ENCODE measurements around the gene TMCC1. TPM values are rescaled to one million over a fixed set of nuclear protein-coding genes. Genes with fewer than 3 reads are reported as not detected.
"Not testable (repeated sequence)": the region's sequence is repeated elsewhere in the genome, so short reads cannot be mapped to it uniquely, and the experiment has no call there.

The TMCC1 gene
- total RNA-seq, 2 donors from 2014 or later: 20.0 to 21.7 TPM

DNA sequence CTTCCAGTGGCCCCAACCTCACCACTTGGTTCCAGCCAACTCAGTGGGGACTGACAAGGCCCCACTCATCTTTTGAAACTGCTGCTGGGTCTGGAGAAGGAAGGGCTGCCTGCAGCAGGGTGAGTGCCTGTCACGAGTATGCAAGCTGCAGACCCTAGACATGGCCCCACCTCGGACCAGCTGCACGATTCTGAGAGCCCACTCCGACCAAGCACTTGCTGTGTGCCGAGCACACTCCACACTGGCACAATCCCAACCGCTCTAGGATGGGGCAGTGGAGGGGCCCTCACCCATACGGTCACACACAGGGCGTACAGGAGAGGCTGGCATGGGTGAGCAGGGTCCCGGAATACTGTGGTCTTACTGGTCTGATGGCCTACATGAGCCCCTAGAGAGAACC lies 279.1 kb downstream of the TMCC1 start:
- no peak for DNase-seq (ENCODE audit: low spot score)
- H3K27me3 ChIP-seq: no peaks in the 10 kb centered on the region
- peak overlapping the region; percentile 63 to 76 for H3K27ac ChIP-seq
- no peak overlapping the region for H3K4me3 ChIP-seq
- H3K9me3 ChIP-seq: no peaks in the 10 kb centered on the region
- peaks cover 0 to 90% of the 10 kb centered on the region in 2 donors for H3K4me1 ChIP-seq
- no peak for TF ChIP-seq CTCF (IDR thresholded peaks at IDR 0.05)
- no peaks in the 10 kb centered on the region for H3K36me3 ChIP-seq

DNA sequence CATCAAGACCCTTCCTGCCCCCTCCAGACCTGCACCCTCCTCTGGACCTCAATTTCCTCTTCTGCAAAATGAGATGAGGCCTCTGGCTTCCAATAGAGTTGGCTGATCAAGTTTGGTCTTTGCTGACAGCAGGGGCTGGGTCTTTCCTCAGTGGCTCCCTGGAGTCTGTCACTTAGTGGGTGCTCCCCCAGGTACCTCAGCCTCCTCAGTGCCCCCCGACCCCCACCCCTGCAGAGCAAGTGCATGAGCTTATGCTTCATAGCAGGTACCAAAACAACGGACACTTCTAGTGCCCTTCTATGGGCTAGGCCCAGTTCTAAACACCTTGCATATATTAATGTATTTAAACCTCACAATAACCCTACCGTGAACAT lies 280.2 kb downstream of the TMCC1 start:
- no peak for DNase-seq (ENCODE audit: low spot score)
- H3K4me1 ChIP-seq: peaks cover 0 to 90% of the 10 kb centered on the region in 2 donors
- H3K27ac ChIP-seq: peak overlapping the region; percentile 63 to 68
- no peaks in the 10 kb centered on the region for H3K27me3 ChIP-seq
- no peaks in the 10 kb centered on the region for H3K36me3 ChIP-seq
- H3K4me3 ChIP-seq: no peak overlapping the region
- H3K9me3 ChIP-seq: no peaks in the 10 kb centered on the region
- no peak for TF ChIP-seq CTCF (IDR thresholded peaks at IDR 0.05)

- Histone ChIP-seq H3K27ac (peak overlapping the region; percentile 63 to 68), H3K36me3 (no peaks in the 10 kb centered on the region), H3K4me3 (no peak overlapping the region), H3K9me3 (no peaks in the 10 kb centered on the region), H3K4me1 (peaks cover 0 to 90% of the 10 kb centered on the region in 2 donors), H3K27me3 (no peaks in the 10 kb centered on the region)
- DNase-seq (ENCODE audit: low spot score): no peak
- TF ChIP-seq CTCF (IDR thresholded peaks at IDR 0.05): no peak
Measured at GRCh38 chr3:129612534-129613366, 280.8 kb downstream of the TMCC1 start.

DNA sequence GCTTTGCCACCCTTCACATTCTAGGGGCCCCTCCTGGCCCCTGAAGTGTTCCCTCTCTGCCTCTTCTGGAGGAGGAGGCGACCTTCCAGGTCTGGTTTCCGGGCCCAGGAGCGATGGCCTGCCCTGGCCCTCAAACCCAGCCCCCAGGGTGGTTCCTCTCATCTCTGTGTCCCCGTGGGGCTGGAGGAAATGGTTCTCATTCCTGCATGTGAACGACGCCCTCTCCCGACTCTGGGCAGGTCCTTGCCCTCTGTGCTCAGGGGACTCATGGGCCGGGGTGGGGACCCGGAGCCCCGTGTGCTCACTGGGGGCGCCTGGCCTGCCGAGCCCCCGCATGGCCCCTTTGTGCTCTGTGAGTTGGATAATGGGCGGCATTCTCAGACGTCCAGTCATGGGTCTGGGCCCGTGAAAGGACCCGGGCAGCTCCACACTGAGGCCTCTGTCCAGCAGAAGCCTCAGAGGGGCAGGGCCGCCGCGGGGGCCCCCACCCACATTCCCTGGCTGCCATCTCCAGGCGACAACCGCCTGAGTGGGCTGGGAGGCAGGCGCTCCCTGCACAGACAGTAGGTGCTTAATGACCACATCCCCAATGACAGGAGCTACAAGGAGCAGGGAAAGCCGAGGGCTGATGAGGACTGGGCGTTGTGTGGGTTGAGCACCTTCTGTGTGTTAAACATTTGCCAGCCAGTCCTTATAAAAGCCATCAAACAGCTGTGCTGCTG lies 281.5 kb downstream of the TMCC1 start:
- Histone ChIP-seq H3K4me1 (peaks cover 0 to 90% of the 10 kb centered on the region in 2 donors), H3K27ac (peak overlapping the region; percentile 63 to 68), H3K4me3 (no peak overlapping the region), H3K36me3 (no peaks in the 10 kb centered on the region), H3K9me3 (no peaks in the 10 kb centered on the region), H3K27me3 (no peaks in the 10 kb centered on the region)
- no peak for DNase-seq (ENCODE audit: low spot score)
- TF ChIP-seq CTCF (IDR thresholded peaks at IDR 0.05): no peak

DNA sequence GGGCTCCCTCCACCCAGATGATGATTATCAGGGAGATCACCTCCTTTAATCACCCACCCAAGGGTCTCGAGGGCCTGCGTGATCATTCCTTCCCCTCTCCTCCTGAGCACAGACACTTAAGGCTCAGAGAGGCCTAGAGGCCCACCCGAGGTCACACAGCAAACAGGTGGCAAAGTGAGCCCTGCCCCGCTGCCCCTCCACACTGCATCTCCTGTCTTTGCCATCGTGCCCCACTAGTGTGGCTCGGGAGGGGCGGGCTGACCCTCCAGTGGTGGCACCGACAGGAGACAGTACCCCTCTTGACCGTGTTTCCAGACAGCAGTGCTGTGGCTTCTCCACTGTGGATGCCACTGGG lies 282.1 kb downstream of the TMCC1 start:
- H3K27me3 ChIP-seq: no peaks in the 10 kb centered on the region
- no peak overlapping the region for H3K4me3 ChIP-seq
- H3K36me3 ChIP-seq: no peaks in the 10 kb centered on the region
- no peak for DNase-seq (ENCODE audit: low spot score)
- TF ChIP-seq CTCF (IDR thresholded peaks at IDR 0.05): no peak
- H3K27ac ChIP-seq: peak overlapping the region; percentile 63 to 68
- peaks cover 0 to 84% of the 10 kb centered on the region in 2 donors for H3K4me1 ChIP-seq
- H3K9me3 ChIP-seq: no peaks in the 10 kb centered on the region

DNA sequence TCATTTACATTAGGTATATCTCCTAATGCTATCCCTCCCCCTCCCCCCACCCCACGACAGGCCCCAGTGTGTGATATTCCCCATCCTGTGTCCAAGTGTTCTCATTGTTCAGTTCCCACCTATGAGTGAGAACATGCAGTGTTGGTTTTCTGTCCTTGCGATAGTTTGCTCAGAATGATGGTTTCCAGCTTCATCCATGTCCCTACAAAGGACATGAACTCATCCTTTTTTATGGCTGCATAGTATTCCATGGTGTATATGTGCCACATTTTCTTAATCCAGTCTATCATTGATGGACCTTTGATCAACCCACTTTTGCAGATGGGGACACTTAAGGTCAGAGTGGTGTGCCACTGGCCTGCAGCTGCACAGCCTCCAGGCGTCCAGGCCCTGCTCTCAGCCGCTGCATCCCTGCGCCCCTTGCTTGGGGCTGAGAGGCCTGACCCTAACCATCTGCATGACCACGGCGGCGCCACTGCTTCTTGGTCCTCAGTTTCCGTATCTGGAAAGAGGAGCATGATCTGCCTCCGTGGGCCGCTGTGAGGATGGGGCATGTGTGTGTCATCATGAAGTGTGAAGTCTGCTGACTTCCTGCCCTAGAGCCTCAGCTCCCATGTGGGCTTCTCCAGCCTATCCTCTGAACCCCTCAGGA lies 282.6 kb downstream of the TMCC1 start:
- not testable (repeated sequence) for H3K9me3 ChIP-seq; H3K27me3 ChIP-seq; H3K4me3 ChIP-seq; DNase-seq (ENCODE audit: low spot score); H3K36me3 ChIP-seq; H3K27ac ChIP-seq
- peaks cover 0 to 83% of the 10 kb centered on the region in 2 donors for H3K4me1 ChIP-seq
